HepG2 (cell line): ENCODE data around the gene MYD88. TPM values are rescaled to one million over a fixed set of nuclear protein-coding genes. Genes with fewer than 3 reads are reported as not detected.

Experiments
- ATAC-seq: fragments of 200-7000 bp; cut with Tn5 transposase; 3 replicates; pipeline ENCODE4 v1.9.1; 2020; ENCODE audit warnings: mild to moderate bottlenecking, moderate library complexity
- BruUV-seq: library from RNA; stranded (reverse); fragments of 400-500 nt; replicated peaks from 2 replicates; lab custom pipeline; 2021; lab: Mats Ljungman, UMichigan
- CTCF ChIA-PET: fragments of 300-600 bp; formaldehyde crosslinking; extraction: SDS; loops from one replicate; lab custom pipeline; 2021; ENCODE audit warnings: low total read pairs, inconsistent platforms, low intra/inter-chr PET ratio; lab: Yijun Ruan, JAX
- POLR2A ChIA-PET: fragments of 350-600 bp; sonication (Branson Sonifier 250); formaldehyde crosslinking; loops from one replicate; lab custom pipeline; 2020; ENCODE audit warnings: antibody characterized with exemption, inconsistent platforms; lab: Yijun Ruan, JAX
- DNase-seq: peaks from one replicate; pipeline ENCODE4 v3.0.0-alpha.2; 2015; ENCODE audit warnings: low spot score
- FAIRE-seq: peaks from 3 replicates; lab custom pipeline; 2011; peaks lifted over from hg19 to GRCh38; lab: Jason Lieb, UNC
- H2AFZ ChIP-seq: one replicate; pipeline ENCODE4 v1.6.1; 2011; ENCODE audit warnings: low read length, inconsistent platforms
- H3K27ac ChIP-seq: fragments of 300-600 bp; 3 replicates; pipeline ENCODE4 v1.8.0; 2011; ENCODE audit warnings: mixed run types, mild to moderate bottlenecking, mixed read lengths, low read length, inconsistent platforms; ENCODE audit not compliant: insufficient read depth; ENCODE audit errors: extremely low read length
- H3K27me3 ChIP-seq, 2 experiments: fragments of 200-600 bp in 1 of 2; 2 replicates in 1 of 2; 3 replicates in 1 of 2; pipeline versions ENCODE4 v1.6.0 to v1.8.0; 2011; ENCODE audit warnings: low read length in 2 of 2, mild to moderate bottlenecking in 2 of 2, moderate library complexity in 2 of 2, inconsistent platforms in 1 of 2; ENCODE audit not compliant: insufficient read depth in 2 of 2, control insufficient read depth in 1 of 2
- H3K36me3 ChIP-seq, 2 experiments: fragments of 200-600 bp in 1 of 2; replicated peaks in 1 of 2; 2 replicates in 1 of 2; 3 replicates in 1 of 2; pipeline versions ENCODE4 v1.5.1 to v1.8.0; 2011; ENCODE audit warnings: low read length in 2 of 2, inconsistent platforms in 1 of 2; ENCODE audit not compliant: insufficient read depth in 2 of 2, control insufficient read depth in 1 of 2
- H3K4me1 ChIP-seq: 2 replicates; pipeline ENCODE4 v1.5.1; 2012; ENCODE audit warnings: low read length, inconsistent platforms; ENCODE audit not compliant: insufficient read depth
- H3K4me2 ChIP-seq: 2 replicates; pipeline ENCODE4 v1.6.0; 2011; ENCODE audit warnings: low read depth, low read length, inconsistent platforms
- H3K4me3 ChIP-seq, 3 experiments: fragments of 200-600 bp in 1 of 3; sonication (generic), shearing (Covaris generic) in 1 of 3; replicated peaks in 1 of 3; 2 replicates each; pipeline ENCODE4 v1.5.1; 2011 to 2016; ENCODE audit warnings: low read length in 3 of 3, inconsistent platforms in 2 of 3, low read depth in 2 of 3, mild to moderate bottlenecking in 2 of 3, control low read depth in 1 of 3, mixed read lengths in 1 of 3; ENCODE audit not compliant: insufficient read depth in 1 of 3
- H3K79me2 ChIP-seq: one replicate; pipeline ENCODE4 v1.6.1; 2011; ENCODE audit warnings: low read length, inconsistent platforms; ENCODE audit not compliant: insufficient read depth
- H3K9ac ChIP-seq: 2 replicates; pipeline ENCODE4 v1.6.0; 2011; ENCODE audit warnings: mild to moderate bottlenecking, low read depth, low read length, inconsistent platforms; ENCODE audit not compliant: insufficient read depth
- H3K9me3 ChIP-seq: 2 replicates; pipeline ENCODE4 v1.5.1; 2012; ENCODE audit warnings: mild to moderate bottlenecking, low read length
- H4K20me1 ChIP-seq: 2 replicates; pipeline ENCODE4 v1.6.0; 2011; ENCODE audit warnings: inconsistent platforms, mild to moderate bottlenecking, low read length, moderate library complexity; ENCODE audit not compliant: insufficient read depth
- ARID3A ChIP-seq: IDR thresholded peaks from 2 replicates; pipeline ENCODE4 v1.6.1; 2012; ENCODE audit warnings: low read depth, low read length, improper control_type of control experiment
- CREB3 ChIP-seq: sonication (generic); formaldehyde crosslinking; IDR thresholded peaks from 2 replicates; pipeline ENCODE4 v1.5.0; 2020; ENCODE audit warnings: missing genetic modification reagents
- CREM ChIP-seq, 2 experiments: sonication (generic) in 1 of 2; formaldehyde crosslinking in 1 of 2; IDR thresholded peaks; 2 replicates each; pipeline versions ENCODE4 v1.4.0 to v1.6.1; 2016 to 2020; ENCODE audit warnings: antibody characterized with exemption in 1 of 2, mild to moderate bottlenecking in 1 of 2, missing genetic modification reagents in 1 of 2
- ETS1 ChIP-seq: sonication (generic); formaldehyde crosslinking; IDR thresholded peaks from 2 replicates; pipeline ENCODE4 v1.4.0; 2020; ENCODE audit warnings: missing genetic modification reagents
- HOXA9 ChIP-seq: sonication (generic); formaldehyde crosslinking; IDR thresholded peaks from 2 replicates; pipeline ENCODE4 v1.8.1; 2022; ENCODE audit warnings: missing genetic modification reagents, mild to moderate bottlenecking, moderate library complexity, borderline replicate concordance
- MIXL1 ChIP-seq: IDR thresholded peaks from 2 replicates; pipeline ENCODE4 v1.6.1; 2016
- ZNF552 ChIP-seq: sonication (generic); formaldehyde crosslinking; IDR thresholded peaks from 2 replicates; pipeline ENCODE4 v1.9.0; 2022; ENCODE audit warnings: missing genetic modification reagents, mild to moderate bottlenecking, borderline replicate concordance
- ZNF558 ChIP-seq: sonication (generic); formaldehyde crosslinking; IDR thresholded peaks from 2 replicates; pipeline ENCODE4 v1.9.0; 2022; ENCODE audit warnings: mild to moderate bottlenecking, missing genetic modification reagents, borderline replicate concordance
- ZNF563 ChIP-seq: sonication (generic); formaldehyde crosslinking; IDR thresholded peaks from 2 replicates; pipeline ENCODE4 v1.8.0; 2022; ENCODE audit warnings: mild to moderate bottlenecking, moderate library complexity, missing genetic modification reagents
- ZNF768 ChIP-seq: sonication (generic); formaldehyde crosslinking; IDR thresholded peaks from 2 replicates; pipeline ENCODE4 v1.4.0; 2020; ENCODE audit warnings: missing genetic modification reagents
- WGBS: methylation state at CpG from one replicate; pipeline ENCODE4 v1.1.6; 2017; ENCODE audit warnings: low lambda C conversion rate; 5-methylcytosine and 5-hydroxymethylcytosine counted together
- in situ Hi-C: cut with HindIII; loops from 2 replicates; pipeline ENCODE4 v1.10.0; 2017; ENCODE audit warnings: low pct_unique_long_range_greater_than_20kb; ENCODE audit not compliant: extremely low pct_ligation_motif_present
- intact Hi-C: fragments of 100-400 bp; cut with micrococcal nuclease; formaldehyde crosslinking; loops from one replicate; pipeline ENCODE4 v1.10.0; 2022; ENCODE audit not compliant: unreplicated experiment
- polyA plus RNA-seq, 8 experiments: library from polyadenylated mRNA; depleted of rRNA in 3 of 8; stranded (reverse) in 7 of 8; unstranded in 1 of 8; fragments of >200 nt; fragmentation: Illumina TruSeq in 4 of 8; extraction: Trizol in 4 of 8; gene quantifications; 2 replicates each; pipeline versions ENCODE4 v1.2.1 to v1.2.3, GENCODE V29; 2011 to 2016; ENCODE audit warnings: low read depth in 4 of 8, missing spikeins in 1 of 8, mixed read lengths in 1 of 8; ENCODE audit not compliant: insufficient read depth in 1 of 8
- total RNA-seq, 5 experiments: library from RNA; depleted of rRNA; stranded (reverse); fragments of >200 nt; fragmentation: Illumina TruSeq; extraction: Trizol; gene quantifications; 2 replicates each; pipeline ENCODE4 v1.2.3, GENCODE V29; 2016; ENCODE audit warnings: low read depth in 1 of 5
- TF ChIP-seq, protein P1 (sequence below): sonication (generic); formaldehyde crosslinking; IDR thresholded peaks from 2 replicates; pipeline ENCODE4 v1.4.0; 2020; ENCODE audit warnings: missing genetic modification reagents
- TF ChIP-seq, protein P2 (sequence below): sonication (generic); formaldehyde crosslinking; IDR thresholded peaks from 2 replicates; pipeline ENCODE4 v1.4.0; 2020; ENCODE audit warnings: missing genetic modification reagents, borderline replicate concordance
- TF ChIP-seq, protein P3 (sequence below): sonication (generic); formaldehyde crosslinking; IDR thresholded peaks from 2 replicates; pipeline ENCODE4 v1.8.0; 2022; ENCODE audit warnings: mild to moderate bottlenecking, missing genetic modification reagents, moderate library complexity

Gene MYD88
- total and polyA plus RNA-seq, 2 of the 13 experiments (the other 11 are each of a cell fraction or from before 2014, with no cell fraction given), result 7.6 to 32.7 TPM

DNA sequence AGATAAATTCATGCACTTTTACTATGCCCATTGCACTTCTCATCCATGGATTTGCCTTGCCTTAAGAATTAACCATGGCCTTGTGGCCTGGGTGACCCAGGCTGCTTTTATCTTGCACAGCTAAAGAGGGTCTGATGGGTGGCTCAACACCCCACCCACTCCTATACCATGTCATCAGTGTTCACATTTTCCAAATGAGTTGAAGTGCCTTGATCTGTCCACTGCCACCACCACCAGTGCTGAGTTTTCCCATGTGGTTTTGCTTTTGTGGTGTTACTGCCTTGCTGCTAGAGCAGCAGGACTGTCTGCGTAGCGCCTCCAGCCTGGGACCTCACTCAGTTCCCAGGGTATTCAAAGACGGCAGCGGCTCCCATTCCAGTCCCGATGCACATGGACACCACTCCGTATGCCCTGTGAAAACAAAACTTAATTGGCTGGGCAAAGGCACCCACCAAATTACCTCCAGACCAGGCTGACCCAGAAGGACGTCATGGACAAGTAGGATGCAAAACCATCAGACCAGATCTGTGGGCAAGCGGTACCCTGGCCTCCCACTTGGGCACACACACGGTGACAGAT, 15.7 kb upstream of the MYD88 start:
- intact Hi-C loops, result no loop called here
- peaks cover 53% of the 10 kb centered on the region for H4K20me1 ChIP-seq
- H3K9me3 ChIP-seq, result no peaks in the 10 kb centered on the region
- ChIA-PET POLR2A (interaction anchor here (7.7 to 8.0 kb wide), 2 partner anchors 8 to 16 kb away, joined by 64 to 87 read pairs; partner anchors contain the start of genes ACAA1 and MYD88), CTCF (no interaction called here)
- in situ Hi-C loops, result no loop called here
- FAIRE-seq, result no peak
- no peak overlapping the region for H2AFZ ChIP-seq
- TF ChIP-seq, protein P1, sequence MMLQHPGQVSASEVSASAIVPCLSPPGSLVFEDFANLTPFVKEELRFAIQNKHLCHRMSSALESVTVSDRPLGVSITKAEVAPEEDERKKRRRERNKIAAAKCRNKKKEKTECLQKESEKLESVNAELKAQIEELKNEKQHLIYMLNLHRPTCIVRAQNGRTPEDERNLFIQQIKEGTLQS (CRISPR knock-in tag), result no peak
- no peak for TF ChIP-seq MIXL1
- TF ChIP-seq ZNF768, result no peak
- TF ChIP-seq ZNF558, result no peak
- TF ChIP-seq HOXA9, result no peak
- no peak for TF ChIP-seq ZNF552
- no peak for TF ChIP-seq ZNF563
- TF ChIP-seq, protein P2, sequence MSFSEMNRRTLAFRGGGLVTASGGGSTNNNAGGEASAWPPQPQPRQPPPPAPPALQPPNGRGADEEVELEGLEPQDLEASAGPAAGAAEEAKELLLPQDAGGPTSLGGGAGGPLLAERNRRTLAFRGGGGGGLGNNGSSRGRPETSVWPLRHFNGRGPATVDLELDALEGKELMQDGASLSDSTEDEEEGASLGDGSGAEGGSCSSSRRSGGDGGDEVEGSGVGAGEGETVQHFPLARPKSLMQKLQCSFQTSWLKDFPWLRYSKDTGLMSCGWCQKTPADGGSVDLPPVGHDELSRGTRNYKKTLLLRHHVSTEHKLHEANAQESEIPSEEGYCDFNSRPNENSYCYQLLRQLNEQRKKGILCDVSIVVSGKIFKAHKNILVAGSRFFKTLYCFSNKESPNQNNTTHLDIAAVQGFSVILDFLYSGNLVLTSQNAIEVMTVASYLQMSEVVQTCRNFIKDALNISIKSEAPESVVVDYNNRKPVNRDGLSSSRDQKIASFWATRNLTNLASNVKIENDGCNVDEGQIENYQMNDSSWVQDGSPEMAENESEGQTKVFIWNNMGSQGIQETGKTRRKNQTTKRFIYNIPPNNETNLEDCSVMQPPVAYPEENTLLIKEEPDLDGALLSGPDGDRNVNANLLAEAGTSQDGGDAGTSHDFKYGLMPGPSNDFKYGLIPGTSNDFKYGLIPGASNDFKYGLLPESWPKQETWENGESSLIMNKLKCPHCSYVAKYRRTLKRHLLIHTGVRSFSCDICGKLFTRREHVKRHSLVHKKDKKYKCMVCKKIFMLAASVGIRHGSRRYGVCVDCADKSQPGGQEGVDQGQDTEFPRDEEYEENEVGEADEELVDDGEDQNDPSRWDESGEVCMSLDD (CRISPR knock-in tag), result no peak
- TF ChIP-seq, protein P3, sequence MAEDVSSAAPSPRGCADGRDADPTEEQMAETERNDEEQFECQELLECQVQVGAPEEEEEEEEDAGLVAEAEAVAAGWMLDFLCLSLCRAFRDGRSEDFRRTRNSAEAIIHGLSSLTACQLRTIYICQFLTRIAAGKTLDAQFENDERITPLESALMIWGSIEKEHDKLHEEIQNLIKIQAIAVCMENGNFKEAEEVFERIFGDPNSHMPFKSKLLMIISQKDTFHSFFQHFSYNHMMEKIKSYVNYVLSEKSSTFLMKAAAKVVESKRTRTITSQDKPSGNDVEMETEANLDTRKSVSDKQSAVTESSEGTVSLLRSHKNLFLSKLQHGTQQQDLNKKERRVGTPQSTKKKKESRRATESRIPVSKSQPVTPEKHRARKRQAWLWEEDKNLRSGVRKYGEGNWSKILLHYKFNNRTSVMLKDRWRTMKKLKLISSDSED, result no peak
- TF ChIP-seq CREM (IDR thresholded peaks at IDR 0.05), result no peak
- TF ChIP-seq CREM (CRISPR knock-in tag; IDR thresholded peaks at IDR 0.05), result no peak
- no peak for TF ChIP-seq CREB3 (CRISPR knock-in tag)
- TF ChIP-seq ETS1, result no peak
- no peak for TF ChIP-seq ARID3A
- H3K9ac ChIP-seq, result no peak overlapping the region
- BruUV-seq, result no TSS peak
- peaks cover 13% of the 10 kb centered on the region for H3K79me2 ChIP-seq
- H3K27me3 ChIP-seq, result no peaks in the 10 kb centered on the region
- no peak overlapping the region for H3K4me3 ChIP-seq
- H3K27ac ChIP-seq, result no peak overlapping the region
- 96% methylated on average over 7 of the region's 9 CpGs for WGBS
- peaks cover 58% of the 10 kb centered on the region for H3K4me1 ChIP-seq
- DNase-seq, result no peak
- peaks cover 39 to 77% of the 10 kb centered on the region in 2 experiments for H3K36me3 ChIP-seq
- no peak overlapping the region for H3K4me2 ChIP-seq
- no peak for ATAC-seq
